Stimulated activated naive CD4-positive, alpha-beta T cell (primary cell): ENCODE results near the gene DUSP2.

ENCODE experiments used
- DNase-seq, 6 experiments: peaks; one replicate each; lab custom pipeline; 2025; lab: John Stamatoyannopoulos, UW

The DUSP2 gene

DNA sequence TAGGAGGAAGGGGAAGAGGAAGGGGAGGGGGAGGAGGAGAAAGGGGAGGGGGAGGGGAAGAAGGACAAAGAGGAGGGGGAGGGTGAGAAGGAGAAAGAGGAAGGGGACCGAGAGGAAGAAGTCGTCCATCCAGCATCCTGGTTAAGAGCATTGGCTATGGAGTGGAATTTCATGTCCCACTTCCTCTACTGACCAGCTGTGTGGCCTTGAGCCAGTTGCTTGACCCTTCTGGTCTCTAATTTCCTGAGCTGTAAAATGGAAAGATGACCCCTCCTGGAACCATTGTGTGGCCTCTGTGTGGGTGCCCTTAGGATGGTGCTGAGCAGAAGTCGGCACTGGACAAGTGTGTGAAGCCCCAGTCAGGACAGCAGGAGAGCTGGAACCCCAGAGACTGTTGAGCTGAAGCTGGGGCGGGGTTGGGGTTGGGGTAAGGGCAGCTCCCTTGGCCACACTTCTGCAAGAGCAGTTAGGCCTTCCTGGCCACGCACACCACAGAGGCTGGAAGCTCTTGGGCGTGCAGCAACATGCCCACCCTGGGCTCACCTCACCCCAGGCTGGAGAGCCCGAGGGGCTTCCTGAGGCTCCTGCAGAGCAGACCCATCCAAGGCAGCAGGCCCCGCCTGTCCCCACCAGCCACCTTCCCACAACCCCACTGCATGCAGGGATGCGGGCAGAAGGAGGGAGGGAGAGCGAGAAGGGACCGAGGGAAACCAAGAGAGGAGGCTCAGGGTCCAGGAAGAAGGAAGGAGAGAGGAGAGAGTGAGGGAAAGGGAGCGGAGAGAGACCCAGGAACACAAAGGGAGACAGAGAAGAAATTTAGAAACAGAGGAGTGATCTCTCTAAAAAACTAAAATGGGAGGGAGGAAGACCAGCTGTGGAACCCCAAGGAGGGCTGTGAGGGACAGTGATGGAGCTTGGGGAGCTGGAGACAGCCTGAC lies 45.1 kb downstream of the DUSP2 start:
- no peak for DNase-seq

DNA sequence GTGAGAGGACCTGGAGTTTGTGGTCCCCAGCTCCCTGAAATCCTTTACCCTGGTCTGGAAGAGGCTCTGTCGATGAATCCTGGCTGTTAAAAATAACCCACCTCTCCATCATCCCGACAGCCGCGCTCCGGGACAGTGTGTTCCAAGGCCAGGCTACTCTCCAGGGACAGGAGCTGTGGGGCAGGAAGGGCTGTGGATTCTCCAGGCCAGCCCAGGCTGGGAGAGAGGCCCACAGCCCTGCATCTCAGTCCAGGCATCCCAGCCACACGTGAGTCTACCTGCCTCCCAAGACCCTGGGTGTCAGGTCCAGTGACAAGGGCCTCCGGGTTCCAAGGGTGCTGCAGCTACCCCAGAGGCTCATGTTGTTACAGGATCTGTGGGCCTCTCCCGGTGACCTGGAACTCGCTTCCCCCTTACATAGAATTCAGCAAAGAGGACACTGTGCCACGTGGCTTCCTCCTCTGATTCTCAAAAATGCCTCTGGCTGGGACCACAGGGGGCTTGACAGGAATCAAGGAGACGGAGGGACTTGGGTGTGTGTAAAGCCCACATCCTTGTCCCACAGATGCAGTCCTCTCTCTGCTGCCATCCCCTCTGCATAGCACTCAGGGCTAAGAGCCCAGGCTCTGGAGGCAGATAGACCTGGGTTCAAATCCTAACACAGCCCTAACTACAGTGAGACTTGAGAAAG lies 46.2 kb downstream of the DUSP2 start:
- no peak for DNase-seq

DNA sequence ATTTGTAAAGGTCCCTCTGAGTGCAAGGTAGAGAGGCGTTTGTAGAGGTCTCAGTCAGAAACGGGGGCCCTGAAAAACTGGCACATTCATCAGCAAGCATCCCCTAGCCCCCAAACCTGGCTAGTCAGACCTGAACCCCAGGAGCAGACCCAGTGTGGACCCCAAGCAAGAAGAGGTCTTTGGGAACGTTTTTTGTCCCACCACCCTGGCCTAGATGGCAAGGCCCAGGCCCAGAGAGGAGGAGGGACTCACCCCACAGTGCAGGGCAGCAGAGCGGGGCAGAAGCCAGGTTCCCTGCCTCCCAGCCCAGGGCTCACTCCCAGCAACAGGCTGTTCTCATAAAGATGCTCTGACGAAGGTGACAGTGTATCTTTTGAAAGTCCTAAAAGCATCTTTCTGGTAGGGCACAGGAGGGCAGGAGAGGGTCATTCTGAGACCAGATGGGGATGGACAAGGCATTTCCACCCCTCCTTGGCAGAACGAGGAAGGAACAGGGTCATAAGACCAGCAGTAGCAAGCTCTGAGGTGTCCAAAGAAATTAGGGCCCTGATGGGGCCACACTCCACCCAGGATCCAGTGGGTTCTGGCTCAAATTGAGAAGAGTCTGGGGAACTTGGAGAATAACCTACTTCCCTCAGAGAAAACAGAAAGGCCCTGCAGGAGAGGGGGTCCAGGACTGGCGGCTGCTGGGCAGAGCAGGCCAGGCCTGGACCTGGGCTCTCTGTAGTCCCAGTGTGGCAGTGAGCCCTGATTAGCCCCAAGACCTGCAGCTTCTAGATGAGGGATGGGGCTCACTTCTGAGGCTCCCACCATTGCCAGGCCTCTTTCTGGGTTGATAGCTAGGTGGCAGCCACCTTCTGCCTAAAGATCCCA lies 47.1 kb downstream of the DUSP2 start:
- DNase-seq = no peak

DNA sequence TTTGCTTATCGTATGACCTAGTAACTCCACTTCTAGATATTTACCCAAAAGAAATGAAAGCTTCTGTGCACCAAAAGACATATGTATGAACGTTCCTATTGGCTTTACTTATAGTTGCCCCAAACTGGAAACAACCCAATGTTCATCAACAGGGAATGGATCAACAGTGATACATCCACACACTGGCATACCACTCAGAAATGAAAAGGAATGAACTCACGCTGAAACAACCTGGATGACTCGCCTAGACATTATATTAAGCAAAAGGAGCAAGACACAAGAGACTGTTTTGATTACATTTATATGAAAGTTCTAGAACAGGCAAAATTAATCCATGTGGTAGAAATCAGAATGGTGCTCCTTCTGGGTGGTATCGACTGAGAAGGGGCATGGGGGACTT lies 47.8 kb downstream of the DUSP2 start:
- no peak for DNase-seq

DNA sequence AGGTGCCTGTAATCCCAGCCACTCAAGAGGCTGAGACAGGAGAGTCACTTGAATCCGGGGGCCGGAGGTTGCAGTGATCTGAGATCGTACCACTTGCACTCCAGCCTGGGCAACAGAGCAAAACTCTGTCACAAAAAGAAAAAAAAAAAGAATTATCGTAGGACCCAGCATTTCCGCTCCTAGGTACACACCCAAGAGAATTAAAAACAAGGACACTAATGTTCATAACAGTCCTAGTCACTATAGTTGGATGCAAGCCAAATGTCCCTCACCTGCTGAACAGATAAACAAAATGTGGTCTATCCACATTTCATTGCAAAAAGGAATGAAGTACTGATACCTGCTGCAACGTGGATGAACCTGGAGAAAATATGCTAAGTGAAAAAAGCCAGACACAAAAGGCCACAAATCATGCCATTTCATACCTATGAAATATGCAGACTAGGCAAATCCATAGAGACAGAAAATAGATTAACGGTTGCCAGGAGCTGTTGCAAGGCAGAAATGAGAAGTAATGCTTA lies 50.1 kb downstream of the DUSP2 start:
- DNase-seq = no peak

DNA sequence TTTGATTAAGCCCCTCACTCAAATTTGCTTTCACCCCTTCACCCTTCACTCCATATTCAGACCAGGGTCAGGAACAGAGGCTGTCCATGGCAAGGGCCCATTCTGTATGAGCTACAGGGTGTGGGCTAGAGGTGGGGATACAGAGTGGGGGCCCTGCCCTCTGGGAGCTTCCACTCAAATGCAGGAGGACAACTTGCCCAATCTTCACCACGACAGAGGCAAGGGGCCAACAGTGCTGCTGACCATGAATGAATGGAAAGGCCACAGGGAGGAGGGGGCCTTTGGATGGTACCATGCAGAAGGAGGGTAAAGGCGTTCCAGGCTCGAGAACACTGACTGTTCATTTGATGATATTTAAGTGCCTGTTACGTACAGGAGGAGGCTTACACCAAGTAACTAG lies 51.7 kb downstream of the DUSP2 start:
- DNase-seq = no peak
